Stimulated activated CD8-positive, alpha-beta memory T cell treated with anti-CD3 and anti-CD28 coated beads, Interleukin-12 subunit alpha, Interleukin-12 subunit beta, amount 100 ng/mL, for 4 hours (primary cell): ENCODE measurements around the gene ZNF775.

Experiments used
- DNase-seq: peaks from one replicate; pipeline ENCODE4 v3.0.0-alpha.2; 2020; ENCODE audit warnings: low read depth

The ZNF775 gene

DNA sequence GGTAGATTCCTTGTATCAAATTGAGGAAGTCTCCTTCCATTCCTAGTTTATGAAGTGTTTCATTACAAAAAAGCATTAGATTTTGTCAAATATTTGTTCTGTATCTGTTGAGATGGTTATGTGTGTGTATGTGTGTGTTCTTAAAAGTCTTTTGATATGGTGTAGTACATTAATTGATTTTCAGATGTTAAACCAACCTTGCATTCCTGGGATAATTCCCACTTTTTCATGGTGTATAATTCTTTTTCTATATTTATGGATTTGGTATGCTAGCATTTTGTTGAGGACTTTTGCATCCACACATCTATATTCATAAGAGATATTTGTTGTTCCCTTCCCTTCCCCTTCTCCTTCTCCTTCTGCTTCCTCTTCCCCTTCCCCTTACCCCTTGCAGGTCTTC lies 62.4 kb downstream of the ZNF775 start:
- no peak for DNase-seq

DNA sequence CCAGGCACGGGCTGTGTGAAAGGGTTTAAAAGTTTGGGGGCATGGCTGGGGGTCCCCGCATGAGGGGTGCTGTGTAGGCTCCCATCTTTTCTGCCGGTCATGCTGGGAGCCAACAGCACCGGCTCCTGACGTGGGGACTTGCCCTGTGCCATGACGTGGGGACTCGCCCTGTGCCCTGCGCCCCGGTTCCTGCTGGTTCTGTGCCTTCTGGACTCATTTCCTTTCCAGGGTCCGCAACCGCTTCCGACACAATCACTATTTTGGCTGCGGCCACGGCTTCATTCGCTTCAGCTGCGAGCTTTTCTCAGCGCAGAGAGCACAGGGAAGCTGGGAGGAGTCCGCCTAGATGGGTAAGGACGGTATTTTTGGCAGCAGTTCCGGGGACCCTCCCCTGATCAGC lies 63.7 kb downstream of the ZNF775 start:
- no peak for DNase-seq

DNA sequence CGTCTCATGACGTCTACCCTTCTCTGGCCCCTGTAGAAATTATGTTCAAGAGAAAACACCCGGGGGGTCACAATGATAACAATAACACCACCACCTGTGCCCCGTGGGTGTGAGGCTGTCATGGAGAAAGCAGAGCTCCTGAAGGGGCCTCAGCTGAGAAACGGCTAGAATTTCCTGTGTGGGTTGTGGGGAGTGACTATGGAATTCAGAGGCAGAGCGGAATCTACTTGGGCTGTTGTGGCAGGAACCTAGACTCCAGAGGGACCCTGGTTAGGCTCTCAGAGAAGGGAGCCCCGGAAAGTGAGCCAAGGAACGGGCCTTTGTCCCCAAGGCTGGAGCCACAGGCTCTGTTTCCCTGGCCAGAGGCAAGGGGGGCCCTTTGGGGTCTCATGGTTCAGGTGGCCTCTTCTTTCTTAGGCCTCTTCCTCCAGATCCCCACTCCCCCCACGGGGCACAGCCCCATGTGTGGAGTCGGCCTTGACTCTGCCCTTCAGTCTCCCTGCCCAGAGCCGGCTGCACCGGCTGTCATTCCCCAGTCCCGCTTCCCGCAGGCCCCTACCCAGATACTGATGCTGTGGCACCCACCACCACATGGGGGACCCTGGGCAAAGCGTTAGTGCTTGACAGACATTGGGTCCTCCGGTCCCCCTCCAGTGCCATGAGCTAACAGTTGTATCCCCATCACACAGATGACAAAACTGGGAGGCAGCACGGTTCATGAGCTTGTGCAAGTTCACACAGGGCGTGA lies 64.8 kb downstream of the ZNF775 start:
- DNase-seq: no peak

DNA sequence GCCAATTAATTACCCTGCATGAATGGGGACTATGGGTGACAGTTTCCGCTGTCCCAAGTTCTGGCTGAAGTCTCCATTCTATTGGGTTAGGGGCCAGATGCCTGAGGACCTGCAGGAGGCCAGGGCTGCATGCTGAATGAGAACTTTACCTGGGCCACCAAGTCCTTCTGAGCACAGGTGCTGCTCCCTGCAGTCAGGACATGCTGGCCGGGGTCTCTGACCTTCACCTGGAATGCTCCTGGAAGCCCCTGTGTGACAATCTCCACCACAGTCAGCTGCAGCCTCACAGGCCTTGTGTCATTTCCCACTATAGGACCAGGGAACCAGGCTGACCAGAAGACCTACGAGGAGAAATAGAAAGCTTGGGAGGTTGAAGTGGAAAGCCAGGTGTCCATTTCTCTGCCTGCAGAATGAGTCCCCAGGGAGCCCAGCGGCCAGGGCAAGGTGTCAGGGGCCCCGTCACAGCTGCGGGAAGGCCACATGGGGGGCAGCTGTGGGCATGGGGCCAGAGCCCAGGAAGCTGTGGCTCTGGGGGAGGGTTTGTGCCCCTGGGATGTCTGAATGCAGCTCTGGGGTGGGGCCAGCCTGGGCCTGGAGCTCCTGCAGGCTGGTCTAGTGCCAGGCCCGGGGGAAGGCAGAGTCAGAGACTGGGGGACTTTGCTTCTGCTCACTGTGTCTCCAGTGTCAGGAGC lies 65.7 kb downstream of the ZNF775 start:
- DNase-seq: no peak

DNA sequence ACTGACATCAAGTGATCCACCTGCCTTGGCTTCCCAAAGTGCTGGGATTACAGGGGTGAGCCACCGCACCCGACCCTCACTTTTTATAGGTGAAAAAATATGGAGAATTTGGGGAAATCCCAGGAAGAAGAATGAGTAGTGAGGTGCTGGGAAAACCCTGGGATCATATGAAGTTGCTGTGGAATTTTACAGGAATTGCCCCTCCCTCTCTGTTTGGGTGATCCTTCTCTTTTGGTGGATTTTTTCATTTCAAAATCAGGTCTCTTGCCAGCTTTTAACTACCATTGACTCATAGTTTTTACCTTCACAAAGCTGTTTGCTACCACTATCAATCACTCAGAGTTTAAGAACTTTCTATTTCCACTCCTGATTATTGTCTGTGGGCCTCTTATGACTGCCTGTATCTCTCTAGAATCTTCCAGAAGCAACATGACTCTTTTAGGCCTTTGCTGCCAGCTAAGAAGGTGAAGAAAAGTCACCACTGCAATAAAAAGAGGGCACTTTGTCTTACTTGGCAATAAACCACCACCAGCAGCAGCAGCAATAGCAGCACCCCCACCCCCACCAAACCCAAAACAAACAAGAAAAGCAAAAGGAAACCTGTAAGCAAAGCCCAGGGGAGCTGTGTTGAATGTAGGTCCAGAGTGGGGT lies 67.3 kb downstream of the ZNF775 start:
- DNase-seq: no peak
